Lung (tissue), 12 donors: Measurements from ENCODE around the gene PPA1. TPM values are rescaled to one million over a fixed set of nuclear protein-coding genes. Genes with fewer than 3 reads are reported as not detected.

Experiments used
- ATAC-seq: fragments of 200-7000 bp; cut with Tn5 transposase; one replicate; pipeline ENCODE4 v1.9.1; 2020; ENCODE audit warnings: moderate number of reproducible peaks; ENCODE audit not compliant: insufficient read depth, low FRiP score
- DNase-seq, 3 donors: peaks; one replicate each; pipeline ENCODE4 v3.0.0-alpha.2; 2013 to 2017
- H3K27ac ChIP-seq, 2 donors: one replicate each; pipeline ENCODE4 v1.5.1; 2013; ENCODE audit warnings: mild to moderate bottlenecking in 2 of 2, moderate library complexity in 2 of 2, control low read depth in 1 of 2, inconsistent platforms in 1 of 2, low read depth in 1 of 2, low read length in 1 of 2
- H3K27me3 ChIP-seq, 3 donors: one replicate each; pipeline ENCODE4 v1.5.1; 2013; ENCODE audit warnings: low read length in 2 of 3; ENCODE audit not compliant: control insufficient read depth in 3 of 3, insufficient read depth in 3 of 3
- H3K36me3 ChIP-seq, 4 donors: one replicate each; pipeline ENCODE4 v1.5.1; 2013; ENCODE audit warnings: low read length in 4 of 4, mild to moderate bottlenecking in 1 of 4, moderate library complexity in 1 of 4; ENCODE audit not compliant: control insufficient read depth in 4 of 4, insufficient read depth in 4 of 4
- H3K4me1 ChIP-seq, 5 donors: one replicate each; pipeline ENCODE4 v1.5.1; 2013; ENCODE audit warnings: low read length in 5 of 5, mild to moderate bottlenecking in 2 of 5, moderate library complexity in 1 of 5; ENCODE audit not compliant: control insufficient read depth in 5 of 5, insufficient read depth in 5 of 5
- H3K4me3 ChIP-seq: one replicate; pipeline ENCODE4 v1.5.1; 2013; ENCODE audit warnings: mild to moderate bottlenecking, control low read depth, moderate library complexity
- H3K9ac ChIP-seq, 2 donors: one replicate each; pipeline ENCODE4 v1.5.1; 2013; ENCODE audit warnings: low read length in 2 of 2, control low read depth in 1 of 2; ENCODE audit not compliant: insufficient read depth in 1 of 2
- H3K9me3 ChIP-seq, 4 donors: one replicate each; pipeline ENCODE4 v1.5.1; 2013; ENCODE audit warnings: low read length in 3 of 4, mild to moderate bottlenecking in 1 of 4, moderate library complexity in 1 of 4; ENCODE audit not compliant: control insufficient read depth in 4 of 4, insufficient read depth in 3 of 4
- WGBS, 2 donors: extraction: QIAGEN DNeasy Blood & Tissue Kit; methylation state at CpG; one replicate each; pipeline ENCODE4 v1.1.7; 2013; 5-methylcytosine and 5-hydroxymethylcytosine counted together
- polyA plus RNA-seq, 2 donors: library from polyadenylated mRNA; stranded (reverse); fragments of 200-250 nt; gene quantifications; one replicate each; pipeline ENCODE4 v1.2.1, GENCODE V29; 2013
- total RNA-seq, 2 donors: library from RNA; depleted of rRNA in 1 of 2; stranded (reverse); fragments of >200 nt in 1 of 2; gene quantifications; one replicate each; pipeline ENCODE4 v1.2.1, GENCODE V29; 2014 to 2021
- TF ChIP-seq, protein P1 (sequence below): IDR thresholded peaks from 2 replicates; pipeline ENCODE4 v1.5.1; 2012; ENCODE audit warnings: mild to moderate bottlenecking; ENCODE audit errors: control extremely low read depth, extremely low read depth
- donor health status: control.
- donor health status: control.
- donor health status: Bipolar disorder and iron deficiency.
- donor health status: healthy.
- donor health status: DM: yes; HTN: yes; CAD: no.

The PPA1 gene
- total and polyA plus RNA-seq, 4 donors = 165 to 251 (median 190) TPM

DNA sequence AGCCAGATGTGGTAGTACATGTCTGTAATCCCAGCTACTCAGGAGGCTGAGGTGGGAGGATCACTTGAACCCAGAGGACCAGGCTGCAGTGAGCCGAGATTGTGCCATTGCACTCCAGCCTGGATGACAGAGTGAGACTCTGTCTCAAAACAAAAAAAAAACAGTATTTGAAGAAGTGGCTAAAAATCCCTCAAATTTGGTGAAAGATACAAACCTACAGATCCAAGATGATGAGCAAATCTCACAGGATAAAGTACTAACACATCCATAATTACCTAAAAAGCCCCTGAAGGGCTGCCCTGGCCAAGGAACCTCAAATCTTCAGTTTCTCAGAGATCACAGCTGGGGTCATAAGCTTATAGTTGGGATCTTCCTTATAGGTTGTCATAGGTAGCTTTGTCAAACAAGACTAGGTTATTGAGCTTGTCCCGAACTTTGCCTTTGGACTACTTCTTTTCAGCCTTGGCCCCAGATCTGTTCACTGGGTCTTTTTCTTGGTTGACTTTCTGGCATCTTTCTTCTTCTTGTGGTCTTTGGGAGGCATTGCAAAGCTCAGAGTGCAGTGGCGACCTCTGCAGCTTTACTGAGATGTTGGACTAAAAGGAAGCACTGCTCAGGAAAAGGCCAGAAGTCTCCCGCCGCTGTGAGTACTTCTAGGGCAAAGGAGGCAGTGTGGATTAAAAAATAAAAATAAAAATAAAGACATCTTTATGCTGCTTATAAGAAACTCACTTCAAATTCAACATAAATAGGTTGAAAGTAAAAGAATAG is 34.3 kb downstream of the PPA1 start:
- H3K36me3 ChIP-seq = peaks cover 7 to 23% (median 13%) of the 10 kb centered on the region in 4 donors
- TF ChIP-seq, protein P1, sequence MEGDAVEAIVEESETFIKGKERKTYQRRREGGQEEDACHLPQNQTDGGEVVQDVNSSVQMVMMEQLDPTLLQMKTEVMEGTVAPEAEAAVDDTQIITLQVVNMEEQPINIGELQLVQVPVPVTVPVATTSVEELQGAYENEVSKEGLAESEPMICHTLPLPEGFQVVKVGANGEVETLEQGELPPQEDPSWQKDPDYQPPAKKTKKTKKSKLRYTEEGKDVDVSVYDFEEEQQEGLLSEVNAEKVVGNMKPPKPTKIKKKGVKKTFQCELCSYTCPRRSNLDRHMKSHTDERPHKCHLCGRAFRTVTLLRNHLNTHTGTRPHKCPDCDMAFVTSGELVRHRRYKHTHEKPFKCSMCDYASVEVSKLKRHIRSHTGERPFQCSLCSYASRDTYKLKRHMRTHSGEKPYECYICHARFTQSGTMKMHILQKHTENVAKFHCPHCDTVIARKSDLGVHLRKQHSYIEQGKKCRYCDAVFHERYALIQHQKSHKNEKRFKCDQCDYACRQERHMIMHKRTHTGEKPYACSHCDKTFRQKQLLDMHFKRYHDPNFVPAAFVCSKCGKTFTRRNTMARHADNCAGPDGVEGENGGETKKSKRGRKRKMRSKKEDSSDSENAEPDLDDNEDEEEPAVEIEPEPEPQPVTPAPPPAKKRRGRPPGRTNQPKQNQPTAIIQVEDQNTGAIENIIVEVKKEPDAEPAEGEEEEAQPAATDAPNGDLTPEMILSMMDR = no peak
- WGBS, 2 donors = 92 to 96% methylated on average over 5 of the region's 5 CpGs

GRCh38 chr10:70197235-70197945 is 35.8 kb downstream of the PPA1 start:
- no peak for ATAC-seq
- Histone ChIP-seq H3K4me1 (peaks cover 0 to 13% (median 6%) of the 10 kb centered on the region in 5 donors), H3K4me3 (no peak overlapping the region), H3K9me3 (no peaks in the 10 kb centered on the region), H3K27ac (no peak overlapping the region), H3K36me3 (peaks cover 7 to 18% (median 8%) of the 10 kb centered on the region in 4 donors), H3K9ac (no peak overlapping the region), H3K27me3 (no peaks in the 10 kb centered on the region)
- no peak for DNase-seq
- WGBS, 2 donors = 42 to 76% methylated on average over 7 of the region's 7 CpGs
- TF ChIP-seq, protein P1 = no peak

More for the DNA sequence above, 34.3 kb downstream of the PPA1 start:
- ATAC-seq = no peak
- Histone ChIP-seq H3K9ac (no peak overlapping the region), H3K4me1 (peaks cover 0 to 2% (median 0%) of the 10 kb centered on the region in 5 donors), H3K27me3 (no peaks in the 10 kb centered on the region), H3K27ac (no peak overlapping the region), H3K9me3 (no peaks in the 10 kb centered on the region), H3K4me3 (no peak overlapping the region)
- no peak for DNase-seq

DNA sequence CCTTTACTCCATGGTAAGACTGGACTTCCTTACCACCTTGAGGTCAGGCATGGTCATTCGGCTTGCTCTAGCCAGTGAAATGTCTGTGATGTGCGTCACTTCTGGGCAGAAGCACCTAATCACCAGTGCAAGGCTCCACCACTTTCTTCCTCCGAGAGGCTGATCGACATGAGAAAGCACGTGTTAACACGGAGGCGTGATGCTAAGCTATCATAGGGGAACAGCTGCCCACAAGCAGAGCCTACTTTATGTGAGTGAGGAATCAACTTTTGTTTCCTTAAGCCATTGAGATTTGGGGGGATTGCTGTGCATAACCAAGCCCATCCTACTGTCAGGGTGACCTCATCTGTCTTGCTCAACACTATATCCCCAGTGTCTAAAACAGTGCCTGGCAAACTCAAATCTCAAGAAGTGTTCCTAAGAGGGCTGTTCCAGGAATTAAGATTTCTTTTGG is 39.8 kb downstream of the PPA1 start:
- DNase-seq = peak in 1 of 3 donors; percentile 18
- no peak for ATAC-seq
- Histone ChIP-seq H3K36me3 (peaks cover 0 to 5% (median 2%) of the 10 kb centered on the region in 4 donors), H3K27me3 (no peaks in the 10 kb centered on the region), H3K9me3 (no peaks in the 10 kb centered on the region), H3K27ac (peak overlapping the region in 1 of 2 donors; percentile 59), H3K4me1 (peaks cover 2 to 40% (median 14%) of the 10 kb centered on the region in 5 donors), H3K4me3 (no peak overlapping the region), H3K9ac (no peak overlapping the region)
- TF ChIP-seq, protein P1 = no peak
- WGBS, 2 donors = 86 to 89% methylated on average over 7 of the region's 7 CpGs
